ENCODE data around the gene WRAP53.

The WRAP53 gene

DNA sequence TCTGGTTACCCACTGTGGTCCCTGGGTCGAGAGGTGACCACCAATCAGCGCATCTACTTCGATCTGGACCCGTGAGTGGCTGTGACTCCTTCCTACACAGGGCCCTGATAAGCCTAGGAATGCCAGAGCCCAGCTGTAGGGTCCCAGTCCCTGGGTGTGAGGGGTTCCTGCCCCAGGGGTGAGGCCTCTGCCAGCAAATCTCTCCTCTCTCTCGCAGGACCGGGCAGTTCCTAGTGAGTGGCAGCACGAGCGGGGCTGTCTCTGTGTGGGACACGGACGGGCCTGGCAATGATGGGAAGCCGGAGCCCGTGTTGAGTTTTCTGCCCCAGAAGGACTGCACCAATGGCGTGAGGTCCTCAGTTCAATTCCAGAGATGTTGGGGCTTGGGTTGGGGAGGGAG, 14.5 kb downstream of the WRAP53 start:
- Histone ChIP-seq H3K79me2 (ENCODE audit: low read length) (no peaks in the 10 kb centered on the region), H3K4me3 (ENCODE audit: low read length) (no peak overlapping the region), H3F3A (ENCODE audit: insufficient read depth, low read length) (no peaks in the 10 kb centered on the region), H3K4me2 (ENCODE audit: low read depth, low read length) (no peak overlapping the region), H3K4me1 (ENCODE audit: low read length) (no peaks in the 10 kb centered on the region), H3K36me3 (replicated peaks; ENCODE audit: insufficient read depth, low read length) (no peaks in the 10 kb centered on the region), H3K9me3 (replicated peaks; ENCODE audit: insufficient read depth, low read length) (no peaks in the 10 kb centered on the region), H2AFZ (ENCODE audit: low read length) (no peak overlapping the region), H3K27me3 (replicated peaks; ENCODE audit: insufficient read depth, low read length) (peaks cover 38% of the 10 kb centered on the region), H3K27ac (ENCODE audit: low read length) (no peak overlapping the region), H3K9ac (ENCODE audit: low read length) (no peak overlapping the region), H4K20me1 (ENCODE audit: insufficient read depth, low read length) (no peaks in the 10 kb centered on the region), H3K9me2 (replicated peaks; ENCODE audit: insufficient read depth, low read length) (no peaks in the 10 kb centered on the region)
- no peak for TF ChIP-seq EZH2 (optimal IDR thresholded peaks at IDR 0.05; ENCODE audit: low read depth, low read length)
- TF ChIP-seq, protein P1, sequence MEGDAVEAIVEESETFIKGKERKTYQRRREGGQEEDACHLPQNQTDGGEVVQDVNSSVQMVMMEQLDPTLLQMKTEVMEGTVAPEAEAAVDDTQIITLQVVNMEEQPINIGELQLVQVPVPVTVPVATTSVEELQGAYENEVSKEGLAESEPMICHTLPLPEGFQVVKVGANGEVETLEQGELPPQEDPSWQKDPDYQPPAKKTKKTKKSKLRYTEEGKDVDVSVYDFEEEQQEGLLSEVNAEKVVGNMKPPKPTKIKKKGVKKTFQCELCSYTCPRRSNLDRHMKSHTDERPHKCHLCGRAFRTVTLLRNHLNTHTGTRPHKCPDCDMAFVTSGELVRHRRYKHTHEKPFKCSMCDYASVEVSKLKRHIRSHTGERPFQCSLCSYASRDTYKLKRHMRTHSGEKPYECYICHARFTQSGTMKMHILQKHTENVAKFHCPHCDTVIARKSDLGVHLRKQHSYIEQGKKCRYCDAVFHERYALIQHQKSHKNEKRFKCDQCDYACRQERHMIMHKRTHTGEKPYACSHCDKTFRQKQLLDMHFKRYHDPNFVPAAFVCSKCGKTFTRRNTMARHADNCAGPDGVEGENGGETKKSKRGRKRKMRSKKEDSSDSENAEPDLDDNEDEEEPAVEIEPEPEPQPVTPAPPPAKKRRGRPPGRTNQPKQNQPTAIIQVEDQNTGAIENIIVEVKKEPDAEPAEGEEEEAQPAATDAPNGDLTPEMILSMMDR (IDR thresholded peaks at IDR 0.05; ENCODE audit: low read length), result no peak
- no peak for TF ChIP-seq EZH2phosphoT487 (IDR thresholded peaks at IDR 0.05; ENCODE audit: low read length)
- no peak for DNase-seq

- Histone ChIP-seq H3K27me3 (replicated peaks; ENCODE audit: insufficient read depth, low read length) (peaks cover 47% of the 10 kb centered on the region), H4K20me1 (ENCODE audit: insufficient read depth, low read length) (no peaks in the 10 kb centered on the region), H3K9me2 (replicated peaks; ENCODE audit: insufficient read depth, low read length) (no peaks in the 10 kb centered on the region), H3K4me3 (ENCODE audit: low read length) (no peak overlapping the region), H3K9ac (ENCODE audit: low read length) (no peak overlapping the region), H3K9me3 (replicated peaks; ENCODE audit: insufficient read depth, low read length) (no peaks in the 10 kb centered on the region), H3F3A (ENCODE audit: insufficient read depth, low read length) (no peaks in the 10 kb centered on the region), H2AFZ (ENCODE audit: low read length) (no peak overlapping the region), H3K36me3 (replicated peaks; ENCODE audit: insufficient read depth, low read length) (no peaks in the 10 kb centered on the region), H3K79me2 (ENCODE audit: low read length) (no peaks in the 10 kb centered on the region), H3K4me1 (ENCODE audit: low read length) (no peaks in the 10 kb centered on the region), H3K27ac (ENCODE audit: low read length) (no peak overlapping the region), H3K4me2 (ENCODE audit: low read depth, low read length) (no peak overlapping the region)
- DNase-seq, result no peak
- no peak for TF ChIP-seq EZH2 (optimal IDR thresholded peaks at IDR 0.05; ENCODE audit: low read depth, low read length)
- no peak for TF ChIP-seq EZH2phosphoT487 (IDR thresholded peaks at IDR 0.05; ENCODE audit: low read length)
- TF ChIP-seq, protein P1 (IDR thresholded peaks at IDR 0.05; ENCODE audit: low read length), result no peak
These were observed 15.6 kb downstream of the WRAP53 start for GRCh38 chr17:7703584-7704479.

- Histone ChIP-seq H4K20me1 (ENCODE audit: insufficient read depth, low read length) (no peaks in the 10 kb centered on the region), H3K9me2 (replicated peaks; ENCODE audit: insufficient read depth, low read length) (no peaks in the 10 kb centered on the region), H3K9ac (ENCODE audit: low read length) (no peak within 1 kb of the TSS), H3K4me2 (ENCODE audit: low read depth, low read length) (no peak within 1 kb of the TSS), H3K27ac (ENCODE audit: low read length) (no peak within 1 kb of the TSS), H3K27me3 (replicated peaks; ENCODE audit: insufficient read depth, low read length) (peaks cover 56% of the 10 kb centered on the region), H2AFZ (ENCODE audit: low read length) (no peak within 1 kb of the TSS), H3K4me1 (ENCODE audit: low read length) (no peaks in the 10 kb centered on the region), H3F3A (ENCODE audit: insufficient read depth, low read length) (no peaks in the 10 kb centered on the region), H3K9me3 (replicated peaks; ENCODE audit: insufficient read depth, low read length) (no peaks in the 10 kb centered on the region), H3K4me3 (ENCODE audit: low read length) (no peak within 1 kb of the TSS), H3K36me3 (replicated peaks; ENCODE audit: insufficient read depth, low read length) (no peaks in the 10 kb centered on the region), H3K79me2 (ENCODE audit: low read length) (no peaks in the 10 kb centered on the region)
- TF ChIP-seq EZH2 (optimal IDR thresholded peaks at IDR 0.05; ENCODE audit: low read depth, low read length) (no peak), EZH2phosphoT487 (IDR thresholded peaks at IDR 0.05; ENCODE audit: low read length) (no peak)
- TF ChIP-seq, protein P1 (IDR thresholded peaks at IDR 0.05; ENCODE audit: low read length), result no peak
- no peak for DNase-seq
These were observed 16.5 kb downstream of the WRAP53 start, which contains the start of gene EFNB3 for GRCh38 chr17:7704601-7705268. EFNB3 (plus strand) TSS chr17:7705202; CDS start chr17:7705599, 397 bp downstream.

Measured in MM.1S (cell line).